GM19467 (cell line): ENCODE measurements around the gene INTS11.

Source experiments
- ATAC-seq: cut with Tn5 transposase; IDR thresholded peaks from one replicate; pipeline ENCODE4 v1.9.1; 2021; ENCODE audit warnings: mild to moderate bottlenecking, moderate library complexity; ENCODE audit not compliant: unreplicated experiment

Gene INTS11

DNA sequence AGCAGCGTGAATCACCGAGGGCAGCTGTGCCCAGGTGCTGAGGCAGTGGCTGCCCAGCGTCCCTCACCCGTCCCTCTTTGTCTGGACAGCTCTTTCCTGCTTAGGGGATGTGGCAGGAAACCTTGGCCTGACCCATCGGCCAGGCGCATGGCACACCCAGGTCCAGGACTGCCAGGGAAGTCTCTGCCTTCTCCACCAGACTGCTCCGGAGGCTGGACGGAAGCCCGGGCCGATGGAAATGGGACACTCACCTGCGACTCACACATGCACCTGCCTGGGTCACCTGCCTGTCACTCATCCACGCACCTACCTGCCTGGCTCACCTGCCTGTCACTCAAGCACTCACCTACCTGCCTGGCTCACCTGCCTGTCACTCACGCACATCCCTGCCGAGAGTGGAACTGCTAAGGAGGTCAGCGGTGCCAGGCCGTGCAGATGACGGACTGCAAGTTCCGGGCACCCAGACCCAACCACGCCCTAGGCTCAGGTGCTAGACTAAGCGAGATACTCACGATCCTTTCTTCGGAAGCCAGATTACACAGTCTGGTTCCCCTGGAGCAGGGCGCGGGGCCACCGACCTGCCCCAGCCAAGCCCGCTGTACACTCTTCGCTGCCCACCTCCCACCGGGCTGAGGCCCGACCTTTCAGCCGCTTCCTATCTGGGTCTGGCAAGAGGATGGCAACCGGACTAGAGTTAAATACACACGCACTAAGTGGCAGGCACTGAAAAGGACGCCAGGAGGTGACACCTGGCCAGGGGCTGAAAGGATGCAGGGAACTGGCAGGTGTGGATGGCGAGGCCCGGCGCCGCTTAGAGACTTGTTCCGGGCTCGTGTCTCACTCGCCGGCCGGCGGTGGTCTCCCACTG, 51.9 kb downstream of the INTS11 start:
- no peak for ATAC-seq

- no peak for ATAC-seq
These were observed 53.6 kb downstream of the INTS11 start for GRCh38 chr1:1270813-1271212.

DNA sequence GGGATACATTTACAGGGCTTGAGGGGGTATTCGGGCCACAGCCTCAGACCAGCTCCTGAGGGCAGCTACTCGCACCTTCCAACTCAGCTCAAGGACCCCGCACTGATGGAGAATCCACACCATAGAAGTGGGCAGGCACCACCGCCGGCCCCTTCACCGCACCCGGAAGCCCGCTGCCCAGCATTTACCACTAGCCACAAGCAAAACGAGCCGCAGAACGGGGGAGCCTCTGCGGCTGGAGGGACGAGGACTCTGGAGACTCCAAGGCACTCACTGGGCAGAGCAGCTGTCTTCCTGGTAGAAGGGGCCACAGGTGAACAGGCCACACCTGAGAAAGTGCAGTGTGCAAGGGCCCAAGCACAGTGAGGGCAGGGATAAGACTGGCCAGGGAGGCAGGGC, 56.2 kb downstream of the INTS11 start:
- ATAC-seq: no peak

DNA sequence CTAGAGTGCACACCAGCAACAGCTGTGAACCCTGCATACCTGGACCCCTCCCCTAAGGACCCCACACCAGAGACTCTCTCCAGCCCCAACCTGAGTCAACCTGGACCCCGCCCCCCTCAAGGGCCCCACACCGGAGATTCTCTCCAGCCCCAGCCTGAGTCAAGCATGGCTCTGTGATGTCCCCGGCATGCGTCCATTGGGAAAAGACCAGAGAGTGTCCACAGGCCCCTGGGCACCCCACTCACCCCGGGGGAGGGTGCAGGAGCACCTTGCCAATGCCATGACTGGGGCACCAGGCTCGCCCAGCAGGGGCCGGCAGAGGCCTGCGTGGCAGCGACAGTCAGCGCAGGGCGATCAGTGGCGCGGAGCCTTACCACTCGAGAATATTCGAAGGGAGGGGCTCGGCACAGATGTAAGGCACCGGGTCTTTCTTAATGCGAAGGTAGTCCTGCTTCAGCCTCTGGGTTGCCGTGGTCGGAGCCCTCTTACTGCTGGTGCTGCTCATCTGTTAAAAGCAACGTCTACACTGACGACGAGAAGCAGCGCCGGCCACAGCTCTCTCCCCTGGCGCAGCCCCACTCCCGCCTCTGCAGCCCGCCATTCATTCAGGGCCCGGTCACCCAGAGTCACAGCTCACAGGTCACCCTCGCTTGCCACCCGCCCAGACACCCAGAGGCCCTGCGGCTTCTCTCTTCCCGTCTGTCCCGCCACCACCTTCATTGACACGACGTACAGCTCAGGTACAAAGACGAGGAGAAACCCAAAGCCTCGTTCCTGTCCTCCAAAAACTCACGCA, 56.8 kb downstream of the INTS11 start:
- ATAC-seq: no peak

DNA sequence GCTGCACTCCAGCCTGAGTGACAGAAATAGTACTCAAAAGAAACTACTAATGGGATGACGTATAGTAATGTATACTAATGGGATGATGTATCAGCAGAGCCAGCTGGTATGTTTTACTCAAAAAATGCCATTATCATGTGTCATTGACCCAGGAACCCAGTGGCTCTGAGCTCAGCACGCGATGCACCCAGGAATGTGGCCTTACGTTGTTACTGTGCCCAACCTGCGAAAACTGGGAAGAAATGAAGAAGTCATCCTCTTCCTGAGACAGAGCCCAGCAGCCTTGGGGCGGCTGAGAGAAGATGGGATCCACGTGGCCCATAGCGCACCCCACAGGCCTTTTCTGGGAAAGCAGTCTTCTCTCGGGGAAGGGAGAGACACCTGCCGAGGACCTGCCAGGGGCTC, 59.6 kb downstream of the INTS11 start:
- no peak for ATAC-seq

DNA sequence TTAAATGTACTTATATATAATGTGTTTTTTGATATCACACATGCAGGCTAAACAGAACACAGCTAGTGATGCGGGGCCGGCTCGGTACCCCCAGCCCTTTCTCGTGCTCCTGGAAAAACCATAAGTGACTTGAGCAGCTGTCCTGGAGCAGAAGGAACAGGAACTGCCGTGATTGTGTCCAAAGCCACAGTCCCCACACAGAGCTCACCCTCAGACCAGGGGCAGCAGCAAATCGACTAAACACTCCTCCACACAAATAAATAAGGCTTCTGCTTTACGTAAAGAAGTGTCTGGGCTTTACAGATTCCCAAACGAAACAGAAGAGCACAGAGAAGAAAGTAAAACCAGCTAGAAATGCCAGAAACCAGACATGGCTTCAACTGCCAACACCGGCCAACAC, 60.4 kb downstream of the INTS11 start:
- ATAC-seq: no peak

DNA sequence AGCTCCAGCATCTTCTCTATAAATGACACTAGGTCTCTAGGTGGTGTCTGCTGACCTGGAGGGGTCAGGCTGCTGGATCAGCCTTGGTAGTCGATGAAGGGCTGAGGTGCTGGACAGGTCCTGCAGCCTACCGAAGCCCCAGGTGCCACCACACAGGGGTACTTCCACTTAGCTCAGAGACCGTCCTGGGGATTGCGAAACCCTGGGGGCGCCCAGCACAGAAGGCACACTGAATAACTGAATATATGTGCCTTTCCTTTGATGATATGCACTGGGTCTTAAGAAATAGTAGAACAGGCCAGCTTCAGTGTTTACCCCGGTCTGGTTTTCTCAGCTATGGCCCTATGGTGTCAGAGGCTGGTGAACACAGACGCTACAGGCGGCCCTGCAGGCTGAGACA, 61.7 kb downstream of the INTS11 start:
- ATAC-seq: no peak

- ATAC-seq: no peak
These were observed 62.4 kb downstream of the INTS11 start for GRCh38 chr1:1262071-1262470.
